ENCODE results near the gene CRELD1. TPM values are rescaled to one million over a fixed set of nuclear protein-coding genes. Genes with fewer than 3 reads are reported as not detected.
"Not testable (repeated sequence)": the region's sequence is repeated elsewhere in the genome, so short reads cannot be mapped to it uniquely, and the experiment has no call there.

The CRELD1 gene
- total RNA-seq, 1 donor from 2014 or later, result 60.3 TPM

GRCh38 chr3:9938966-9939365 lies 5.3 kb downstream of the CRELD1 start:
- Mint-ChIP-seq H3K4me1 (ENCODE audit: low read depth) (peaks cover 15% of the 10 kb centered on the region), H3K36me3 (ENCODE audit: insufficient read depth) (peaks cover 18% of the 10 kb centered on the region), H3K9me3 (ENCODE audit: low read depth) (no peaks in the 10 kb centered on the region), H3K27me3 (no peaks in the 10 kb centered on the region), H3K27ac (no peak overlapping the region), H3K4me3 (ENCODE audit: low read depth) (no peak overlapping the region)
- no peak for DNase-seq (ENCODE audit: low spot score, unreplicated experiment)
- TF ChIP-seq CTCF (IDR thresholded peaks at IDR 0.05; ENCODE audit: unreplicated experiment), result no peak

GRCh38 chr3:9939906-9940305 lies 6.3 kb downstream of the CRELD1 start:
- DNase-seq (ENCODE audit: low spot score, unreplicated experiment); H3K9me3 Mint-ChIP-seq (ENCODE audit: low read depth); H3K4me3 Mint-ChIP-seq (ENCODE audit: low read depth); H3K4me1 Mint-ChIP-seq (ENCODE audit: low read depth); H3K27me3 Mint-ChIP-seq; H3K27ac Mint-ChIP-seq: not testable (repeated sequence)
- H3K36me3 Mint-ChIP-seq (ENCODE audit: insufficient read depth), result peaks cover 18% of the 10 kb centered on the region

GRCh38 chr3:9940746-9941145 lies 7.1 kb downstream of the CRELD1 start:
- DNase-seq (ENCODE audit: low spot score, unreplicated experiment), result no peak
- no peak for TF ChIP-seq CTCF (IDR thresholded peaks at IDR 0.05; ENCODE audit: unreplicated experiment)
- Mint-ChIP-seq H3K27ac (no peak overlapping the region), H3K4me1 (ENCODE audit: low read depth) (no peaks in the 10 kb centered on the region), H3K36me3 (ENCODE audit: insufficient read depth) (peaks cover 12% of the 10 kb centered on the region), H3K27me3 (no peaks in the 10 kb centered on the region), H3K9me3 (ENCODE audit: low read depth) (no peaks in the 10 kb centered on the region), H3K4me3 (ENCODE audit: low read depth) (no peak overlapping the region)

GRCh38 chr3:9942164-9942563 lies 8.5 kb downstream of the CRELD1 start:
- no peak overlapping the region for H3K27ac Mint-ChIP-seq
- H3K27me3 Mint-ChIP-seq, result peaks cover under 1% of the 10 kb centered on the region
- H3K9me3 Mint-ChIP-seq (ENCODE audit: low read depth), result no peaks in the 10 kb centered on the region
- no peak for DNase-seq (ENCODE audit: low spot score, unreplicated experiment)
- no peak overlapping the region for H3K4me3 Mint-ChIP-seq (ENCODE audit: low read depth)
- TF ChIP-seq CTCF (IDR thresholded peaks at IDR 0.05; ENCODE audit: unreplicated experiment), result no peak
- no peaks in the 10 kb centered on the region for H3K4me1 Mint-ChIP-seq (ENCODE audit: low read depth)
- peaks cover 11% of the 10 kb centered on the region for H3K36me3 Mint-ChIP-seq (ENCODE audit: insufficient read depth)

- Mint-ChIP-seq H3K4me3 (ENCODE audit: low read depth) (no peak overlapping the region), H3K36me3 (ENCODE audit: insufficient read depth) (peaks cover 9% of the 10 kb centered on the region), H3K9me3 (ENCODE audit: low read depth) (no peaks in the 10 kb centered on the region), H3K27ac (no peak overlapping the region), H3K27me3 (peaks cover 3% of the 10 kb centered on the region), H3K4me1 (ENCODE audit: low read depth) (peaks cover 1% of the 10 kb centered on the region)
- TF ChIP-seq CTCF (IDR thresholded peaks at IDR 0.05; ENCODE audit: unreplicated experiment), result no peak
- no peak for DNase-seq (ENCODE audit: low spot score, unreplicated experiment)
Measured at GRCh38 chr3:9942934-9943690, 9.5 kb downstream of the CRELD1 start.

GRCh38 chr3:9944271-9944670 lies 10.6 kb downstream of the CRELD1 start:
- H3K4me3 Mint-ChIP-seq (ENCODE audit: low read depth), result no peak overlapping the region
- peaks cover 3% of the 10 kb centered on the region for H3K27me3 Mint-ChIP-seq
- peaks cover 1% of the 10 kb centered on the region for H3K4me1 Mint-ChIP-seq (ENCODE audit: low read depth)
- H3K36me3 Mint-ChIP-seq (ENCODE audit: insufficient read depth), result peaks cover 9% of the 10 kb centered on the region
- H3K27ac Mint-ChIP-seq, result no peak overlapping the region
- no peak for DNase-seq (ENCODE audit: low spot score, unreplicated experiment)
- no peaks in the 10 kb centered on the region for H3K9me3 Mint-ChIP-seq (ENCODE audit: low read depth)
- no peak for TF ChIP-seq CTCF (IDR thresholded peaks at IDR 0.05; ENCODE audit: unreplicated experiment)
